Measurements from ENCODE around the gene SMYD3. TPM values are rescaled to one million over a fixed set of nuclear protein-coding genes. Genes with fewer than 3 reads are reported as not detected.

Gene SMYD3
- total RNA-seq, 2 donors from 2014 or later = 13.5 to 20.8 TPM

GRCh38 chr1:245996811-245997210, 510.3 kb downstream of the SMYD3 start:
- Histone ChIP-seq H3K4me3 (no peak overlapping the region), H3K27ac (no peak overlapping the region), H3K36me3 (replicated peaks in 1 of 2; ENCODE audit: insufficient read depth in 1 of 2, low read depth in 2 of 2) (no peaks in the 10 kb centered on the region), H3K27me3 (no peaks in the 10 kb centered on the region), H3K4me1 (no peaks in the 10 kb centered on the region), H3K9me3 (no peaks in the 10 kb centered on the region)
- DNase-seq = no peak
- intact Hi-C loops (cut with DNase I) = no loop called here
- TF ChIP-seq CTCF (IDR thresholded peaks at IDR 0.05) (no peak), POLR2A (IDR thresholded peaks at IDR 0.05) (no peak)
- ATAC-seq = no peak
- WGBS, 2 donors = 86 to 91% methylated on average over 15 of the region's 15 CpGs

- no peak overlapping the region for H3K27ac ChIP-seq
- WGBS, 2 donors = 73 to 100% methylated on average over 1 of the region's 1 CpG
- H3K27me3 ChIP-seq = no peaks in the 10 kb centered on the region
- no peaks in the 10 kb centered on the region for H3K9me3 ChIP-seq
- ATAC-seq (no peak), DNase-seq (no peak)
- intact Hi-C loops (cut with DNase I) = no loop called here
- no peak overlapping the region for H3K4me3 ChIP-seq
- no peaks in the 10 kb centered on the region for H3K36me3 ChIP-seq (replicated peaks in 1 of 2; ENCODE audit: insufficient read depth in 1 of 2, low read depth in 2 of 2)
- no peak for TF ChIP-seq POLR2A (IDR thresholded peaks at IDR 0.05)
- TF ChIP-seq CTCF (IDR thresholded peaks at IDR 0.05) = no peak
- no peaks in the 10 kb centered on the region for H3K4me1 ChIP-seq
Observed at GRCh38 chr1:245995474-245995873, 511.6 kb downstream of the SMYD3 start.

GRCh38 chr1:245991266-245991665, 515.8 kb downstream of the SMYD3 start:
- Histone ChIP-seq H3K9me3 (no peaks in the 10 kb centered on the region), H3K4me3 (no peak overlapping the region), H3K36me3 (replicated peaks in 1 of 2; ENCODE audit: insufficient read depth in 1 of 2, low read depth in 2 of 2) (no peaks in the 10 kb centered on the region), H3K4me1 (no peaks in the 10 kb centered on the region), H3K27ac (no peak overlapping the region), H3K27me3 (no peaks in the 10 kb centered on the region)
- ATAC-seq (no peak), DNase-seq (no peak)
- TF ChIP-seq CTCF (IDR thresholded peaks at IDR 0.05) = no peak
- no peak for TF ChIP-seq POLR2A (IDR thresholded peaks at IDR 0.05)
- intact Hi-C loops (cut with DNase I) = no loop called here
- 58 to 79% methylated on average over 3 to 4 of the region's 4 CpGs for WGBS, 2 donors

- ATAC-seq = no peak
- Histone ChIP-seq H3K36me3 (replicated peaks in 1 of 2; ENCODE audit: insufficient read depth in 1 of 2, low read depth in 2 of 2) (no peaks in the 10 kb centered on the region), H3K27ac (no peak overlapping the region), H3K9me3 (no peaks in the 10 kb centered on the region), H3K4me3 (no peak overlapping the region), H3K4me1 (no peaks in the 10 kb centered on the region), H3K27me3 (no peaks in the 10 kb centered on the region)
- TF ChIP-seq POLR2A (IDR thresholded peaks at IDR 0.05) (no peak), CTCF (IDR thresholded peaks at IDR 0.05) (no peak)
- 52 to 80% methylated on average over 6 of the region's 6 CpGs for WGBS, 2 donors
- intact Hi-C loops (cut with DNase I) = no loop called here
- DNase-seq = peak in 1 of 4 donors; percentile 13
Observed at GRCh38 chr1:245990315-245991022, 516.6 kb downstream of the SMYD3 start.
